ENCODE data around the gene EEF1G.

- TF ChIP-seq CTCF (IDR thresholded peaks at IDR 0.05), result no peak
- no peak for TF ChIP-seq POLR2A (IDR thresholded peaks at IDR 0.05)
Observed at GRCh38 chr11:62552485-62553079, 21.1 kb downstream of the EEF1G start.
